Measurements from ENCODE around the gene KDF1.
"Not testable (repeated sequence)": the region's sequence is repeated elsewhere in the genome, so short reads cannot be mapped to it uniquely, and the experiment has no call there.

KDF1 gene

GRCh38 chr1:26949266-26949925 lies 10.9 kb downstream of the KDF1 start:
- in situ Hi-C loops (cut with HindIII; ENCODE audit: low sequenced_read_pairs) = no loop called here
- no peak overlapping the region for H3K4me3 ChIP-seq (ENCODE audit: low read depth, low read length)
- no peak for TF ChIP-seq CTCF (IDR thresholded peaks at IDR 0.05; ENCODE audit: low read depth, low read length, missing control alignments)
- DNase-seq (ENCODE audit: low read depth) = no peak

- in situ Hi-C loops (cut with HindIII; ENCODE audit: low sequenced_read_pairs); DNase-seq (ENCODE audit: low read depth); H3K4me3 ChIP-seq (ENCODE audit: low read depth, low read length): not testable (repeated sequence)
These were observed 11.6 kb downstream of the KDF1 start for GRCh38 chr1:26948725-26949057.

GRCh38 chr1:26946270-26946669 lies 14.0 kb downstream of the KDF1 start:
- TF ChIP-seq CTCF (IDR thresholded peaks at IDR 0.05; ENCODE audit: low read depth, low read length, missing control alignments) = no peak
- no peak overlapping the region for H3K4me3 ChIP-seq (ENCODE audit: low read depth, low read length)
- DNase-seq (ENCODE audit: low read depth) = no peak
- in situ Hi-C loops (cut with HindIII; ENCODE audit: low sequenced_read_pairs) = no loop called here

- in situ Hi-C loops (cut with HindIII; ENCODE audit: low sequenced_read_pairs) = no loop called here
- TF ChIP-seq CTCF (IDR thresholded peaks at IDR 0.05; ENCODE audit: low read depth, low read length, missing control alignments) = no peak
- DNase-seq (ENCODE audit: low read depth) = no peak
- H3K4me3 ChIP-seq (ENCODE audit: low read depth, low read length) = no peak overlapping the region
These were observed 14.5 kb downstream of the KDF1 start for GRCh38 chr1:26945728-26946127.

DNA sequence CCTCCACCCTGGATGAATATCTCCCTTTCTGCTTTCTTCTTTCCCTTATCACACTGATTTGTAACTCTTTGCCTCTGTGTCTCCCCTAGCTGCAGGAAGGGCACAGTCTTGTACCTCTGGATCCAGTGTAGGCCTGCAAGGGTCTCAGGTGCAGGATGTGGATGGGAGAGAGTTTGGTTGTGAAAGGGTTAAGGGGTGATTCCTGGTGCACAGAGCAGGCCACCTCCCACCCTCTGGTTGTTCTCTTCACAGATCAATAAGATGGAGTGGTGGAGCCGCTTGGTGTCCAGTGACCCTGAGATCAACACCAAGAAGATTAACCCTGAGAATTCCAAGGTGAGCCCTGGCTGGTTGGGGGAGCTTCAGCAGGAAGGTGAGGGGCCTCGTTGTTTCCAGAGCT lies 15.1 kb downstream of the KDF1 start:
- no peak for DNase-seq (ENCODE audit: low read depth)
- no peak for TF ChIP-seq CTCF (IDR thresholded peaks at IDR 0.05; ENCODE audit: low read depth, low read length, missing control alignments)
- in situ Hi-C loops (cut with HindIII; ENCODE audit: low sequenced_read_pairs) = no loop called here
- H3K4me3 ChIP-seq (ENCODE audit: low read depth, low read length) = no peak overlapping the region

GRCh38 chr1:26942656-26943055 lies 17.6 kb downstream of the KDF1 start:
- no peak for DNase-seq (ENCODE audit: low read depth)
- H3K4me3 ChIP-seq (ENCODE audit: low read depth, low read length) = no peak overlapping the region
- no peak for TF ChIP-seq CTCF (IDR thresholded peaks at IDR 0.05; ENCODE audit: low read depth, low read length, missing control alignments)
- in situ Hi-C loops (cut with HindIII; ENCODE audit: low sequenced_read_pairs) = no loop called here

- H3K4me3 ChIP-seq (ENCODE audit: low read depth, low read length) = no peak overlapping the region
- in situ Hi-C loops (cut with HindIII; ENCODE audit: low sequenced_read_pairs) = no loop called here
- DNase-seq (ENCODE audit: low read depth) = no peak
- no peak for TF ChIP-seq CTCF (IDR thresholded peaks at IDR 0.05; ENCODE audit: low read depth, low read length, missing control alignments)
These were observed 19.0 kb downstream of the KDF1 start for GRCh38 chr1:26941311-26941710.

All from astrocyte of the cerebellum (primary cell).